GM18951 (cell line): ENCODE results near the gene MAMDC2.

Source experiments
- POLR2A ChIP-seq: IDR thresholded peaks from 4 replicates; pipeline ENCODE4 v1.6.1; 2011; ENCODE audit warnings: mild to moderate bottlenecking; ENCODE audit not compliant: insufficient read length, insufficient read depth; ENCODE audit errors: extremely low read depth
- in situ Hi-C: fragments of 300-500 bp; cut with MboI; formaldehyde crosslinking; loops from one replicate; pipeline ENCODE4 v1.12.0; 2022; ENCODE audit warnings: low sequenced_read_pairs, mixed read lengths, inconsistent platforms; ENCODE audit not compliant: unreplicated experiment

Gene MAMDC2

DNA sequence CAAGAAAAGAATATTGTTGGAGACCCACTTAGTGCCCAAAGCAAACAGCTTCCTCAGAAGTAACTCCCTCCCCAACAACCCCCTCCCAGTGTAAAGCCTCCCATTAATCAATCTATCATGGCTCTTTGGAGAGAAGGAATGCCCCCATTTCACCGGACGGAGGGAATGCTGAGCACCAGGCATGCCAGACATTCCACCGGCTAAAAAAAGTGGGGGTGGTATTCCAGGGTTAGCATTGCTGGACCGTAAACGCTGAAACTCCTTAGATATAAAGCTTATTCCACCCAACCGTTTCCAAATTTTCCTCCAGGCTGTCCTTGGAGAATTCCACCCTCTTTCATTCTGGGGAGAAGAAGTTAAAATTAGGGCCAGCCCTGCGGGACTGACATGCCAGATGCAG, 363 bp upstream of the MAMDC2 start:
- TF ChIP-seq POLR2A: no peak
- in situ Hi-C loops: no loop called here

DNA sequence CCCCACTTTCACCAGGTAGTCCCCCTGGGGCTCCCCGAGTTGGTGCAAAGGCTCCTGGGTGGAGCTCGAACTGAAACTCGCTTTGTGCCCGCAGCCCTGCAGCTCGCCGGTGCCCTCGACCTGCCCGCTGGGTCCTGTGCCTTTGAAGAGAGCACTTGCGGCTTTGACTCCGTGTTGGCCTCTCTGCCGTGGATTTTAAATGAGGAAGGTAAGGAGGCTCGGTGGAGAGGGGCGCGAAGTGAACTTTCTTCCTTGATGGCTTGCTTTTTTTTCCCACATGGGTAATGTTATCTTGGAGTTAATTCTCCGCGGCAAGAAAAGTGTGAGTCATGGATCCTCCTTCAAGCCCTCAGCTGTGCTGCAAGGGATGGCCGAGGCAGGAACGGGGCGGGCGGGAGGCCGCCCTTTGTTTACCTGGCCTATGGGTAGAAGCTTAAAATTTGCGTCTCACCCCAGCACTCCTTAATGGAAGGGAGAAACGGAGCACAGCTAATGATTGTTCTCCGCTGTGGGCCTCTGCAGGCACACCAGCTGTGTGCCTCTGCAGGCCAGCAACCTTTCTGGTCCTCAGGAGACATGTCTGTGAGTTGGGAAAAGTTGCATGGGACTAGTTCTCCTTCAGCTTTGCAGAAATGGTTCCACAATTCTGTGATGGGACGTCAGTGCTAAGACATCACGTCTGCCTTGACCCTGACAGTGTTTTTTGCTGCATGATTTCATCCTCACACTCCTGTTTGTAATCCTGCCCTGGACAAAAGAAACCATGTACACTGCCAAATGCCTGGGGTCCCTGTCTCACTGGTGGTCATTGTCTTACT, 1.1 kb downstream of the MAMDC2 start:
- no peak for TF ChIP-seq POLR2A
- in situ Hi-C loops: no loop called here

DNA sequence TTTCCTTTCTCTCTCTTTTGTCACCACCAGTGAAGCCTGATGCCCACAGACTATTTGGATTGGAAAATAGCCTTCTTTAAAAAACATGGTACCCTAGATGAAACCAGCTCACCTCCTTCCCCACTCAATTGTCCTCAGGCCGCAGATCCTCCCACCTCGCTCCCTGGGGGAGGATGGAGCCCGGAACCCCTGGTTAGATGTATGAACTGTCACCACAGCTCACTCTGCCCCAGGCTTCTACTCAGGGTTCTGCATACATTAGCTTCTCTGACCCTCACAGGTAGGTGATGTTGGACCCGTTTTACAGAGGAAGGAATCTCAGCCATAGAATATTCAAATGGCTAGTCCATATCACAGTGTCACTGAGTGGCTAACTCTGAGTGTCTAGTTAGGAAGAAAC, 1.8 kb downstream of the MAMDC2 start:
- TF ChIP-seq POLR2A: no peak
- in situ Hi-C loops: no loop called here

DNA sequence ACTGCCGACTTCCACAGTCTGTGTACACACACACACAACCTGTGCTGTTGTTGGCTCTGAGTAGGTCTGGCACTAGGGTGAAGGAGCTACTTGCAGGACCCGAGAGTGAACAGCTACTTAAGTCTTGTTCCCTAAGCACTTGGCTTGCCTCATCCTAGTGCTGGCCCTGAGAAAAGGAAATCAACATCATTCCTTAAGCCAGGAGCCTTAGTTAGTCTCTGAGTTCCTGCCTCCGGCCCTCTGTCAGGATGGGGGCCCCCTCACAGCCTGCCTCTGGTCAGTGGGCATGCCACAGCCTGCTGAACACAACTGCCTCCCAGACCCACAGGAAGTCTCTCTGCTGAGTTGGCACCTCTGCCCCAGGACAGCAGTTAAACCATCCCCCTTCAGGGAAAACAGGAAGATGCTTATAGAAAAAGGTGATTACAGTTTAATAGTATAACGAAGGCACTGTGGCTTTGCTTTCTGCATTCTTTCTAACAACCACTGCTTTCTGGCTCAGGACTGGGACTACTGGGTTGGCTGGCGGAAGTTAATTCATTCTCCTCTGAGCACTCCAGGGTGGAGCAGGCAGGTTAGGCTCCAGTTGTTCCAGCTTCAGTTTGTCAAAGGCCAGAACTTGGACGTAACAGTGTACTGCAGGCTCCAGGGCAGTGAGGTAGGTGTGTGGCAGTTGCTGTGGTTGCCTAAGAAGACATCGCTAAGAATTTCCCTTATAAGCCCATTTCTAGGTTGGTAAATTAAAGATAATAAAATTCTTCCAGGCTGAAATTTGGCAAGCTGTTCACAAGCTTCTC, 2.8 kb downstream of the MAMDC2 start:
- in situ Hi-C loops: no loop called here
- no peak for TF ChIP-seq POLR2A

DNA sequence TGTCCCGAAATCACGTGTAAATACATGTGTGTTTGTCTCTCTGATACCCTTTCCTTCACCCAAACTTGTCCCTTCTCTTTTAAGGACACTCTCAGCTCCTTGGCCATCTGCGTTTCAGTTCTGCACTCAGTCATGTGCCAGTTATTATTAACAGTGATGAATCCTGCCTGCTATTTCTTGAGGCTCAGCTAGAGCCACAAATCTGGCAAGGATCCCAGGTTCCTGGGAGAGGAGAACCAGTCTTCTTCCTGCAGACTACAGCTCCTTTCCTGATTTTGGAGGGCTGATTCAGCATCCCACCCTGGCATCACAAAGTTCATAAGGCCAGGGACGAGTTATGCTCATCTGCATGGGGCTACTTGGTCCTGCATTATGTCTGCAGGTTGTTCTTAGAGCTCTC, 5.6 kb downstream of the MAMDC2 start:
- no peak for TF ChIP-seq POLR2A
- in situ Hi-C loops: no loop called here

DNA sequence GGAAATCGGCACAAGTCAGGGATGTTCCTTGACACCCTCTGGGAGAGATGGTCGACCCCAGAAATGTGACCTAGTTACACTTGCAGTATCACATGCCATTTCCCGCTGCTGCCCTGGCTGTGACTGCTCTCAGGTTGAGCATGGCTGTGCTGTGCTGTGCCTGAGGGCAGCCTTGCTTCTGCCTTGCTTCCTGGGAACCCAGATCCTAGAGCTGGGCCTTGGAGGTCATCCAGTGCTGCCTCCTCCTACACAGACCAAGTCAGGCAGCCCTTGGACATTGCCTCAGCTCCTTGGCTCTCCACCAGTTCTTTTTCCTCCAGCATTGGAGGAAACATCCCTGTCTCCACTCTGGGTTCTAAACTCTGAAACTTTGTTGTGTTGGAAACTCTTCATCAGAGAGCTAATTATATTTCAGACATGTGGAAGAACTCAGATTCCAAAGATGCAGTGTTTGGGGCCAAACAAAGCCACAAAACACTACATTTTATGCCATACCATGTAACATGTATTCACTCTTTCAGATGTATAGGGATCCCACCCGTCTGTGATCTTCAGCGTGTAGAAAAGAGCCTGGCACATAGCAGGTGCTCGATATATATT, 6.1 kb downstream of the MAMDC2 start:
- in situ Hi-C loops: no loop called here
- no peak for TF ChIP-seq POLR2A

DNA sequence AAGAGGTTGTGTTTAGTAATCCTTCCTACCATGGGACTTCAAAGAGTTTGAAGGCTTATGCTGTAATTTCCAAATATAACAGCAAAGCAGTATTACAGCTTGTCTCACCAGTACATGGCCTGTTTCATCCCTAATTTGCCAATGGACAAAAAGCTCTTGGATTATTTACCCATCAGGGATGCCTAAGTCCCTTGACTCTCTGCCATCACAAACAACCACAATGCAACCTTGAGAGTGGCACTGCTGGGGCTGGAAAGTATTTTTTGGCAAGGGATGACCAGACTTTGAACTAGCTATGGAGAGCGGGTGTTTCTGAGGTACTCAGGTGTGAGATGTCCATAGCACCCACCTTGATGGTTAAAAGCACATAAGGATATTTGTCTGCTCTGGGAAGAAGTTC, 9.1 kb downstream of the MAMDC2 start:
- TF ChIP-seq POLR2A: no peak
- in situ Hi-C loops: no loop called here

DNA sequence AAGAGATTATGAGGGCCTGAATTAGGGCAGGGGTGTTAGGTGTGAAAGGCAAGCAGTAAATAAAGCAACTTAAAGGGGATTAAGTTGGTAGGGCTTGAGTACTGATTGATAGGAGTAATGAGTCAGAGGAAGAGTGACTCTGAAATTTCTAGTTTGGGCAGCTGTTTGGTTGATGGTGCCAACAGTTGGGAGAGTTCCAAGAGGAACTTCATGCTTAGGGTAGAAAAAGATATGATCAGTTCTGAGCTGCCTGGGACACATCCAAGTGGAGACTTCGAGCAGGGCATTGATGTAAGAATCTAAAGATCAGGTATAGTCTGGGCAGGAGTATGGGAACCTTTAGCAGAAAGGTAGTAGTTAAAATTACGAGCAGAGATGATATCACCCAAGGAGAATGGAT, 10.2 kb downstream of the MAMDC2 start:
- no peak for TF ChIP-seq POLR2A
- in situ Hi-C loops: no loop called here

DNA sequence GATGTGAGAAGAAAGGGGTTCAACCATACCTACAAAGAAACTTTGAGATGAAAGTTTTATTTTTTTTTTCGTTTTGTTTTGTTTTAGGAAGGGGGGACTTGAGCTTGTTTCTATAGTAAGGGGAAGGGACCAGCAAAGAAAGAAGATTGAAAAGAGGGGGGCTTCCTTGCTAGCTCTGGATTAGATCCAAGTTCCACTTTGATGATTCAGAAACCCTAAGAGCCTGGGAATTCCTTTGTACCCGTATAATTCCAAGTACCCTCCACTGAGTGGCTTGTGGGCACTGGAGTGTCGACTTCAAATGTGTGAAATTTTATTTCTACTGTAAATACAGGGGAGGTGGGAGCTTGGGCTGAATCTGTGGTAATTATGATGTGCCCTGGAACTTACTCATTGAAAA, 10.9 kb downstream of the MAMDC2 start:
- TF ChIP-seq POLR2A: no peak
- in situ Hi-C loops: no loop called here

DNA sequence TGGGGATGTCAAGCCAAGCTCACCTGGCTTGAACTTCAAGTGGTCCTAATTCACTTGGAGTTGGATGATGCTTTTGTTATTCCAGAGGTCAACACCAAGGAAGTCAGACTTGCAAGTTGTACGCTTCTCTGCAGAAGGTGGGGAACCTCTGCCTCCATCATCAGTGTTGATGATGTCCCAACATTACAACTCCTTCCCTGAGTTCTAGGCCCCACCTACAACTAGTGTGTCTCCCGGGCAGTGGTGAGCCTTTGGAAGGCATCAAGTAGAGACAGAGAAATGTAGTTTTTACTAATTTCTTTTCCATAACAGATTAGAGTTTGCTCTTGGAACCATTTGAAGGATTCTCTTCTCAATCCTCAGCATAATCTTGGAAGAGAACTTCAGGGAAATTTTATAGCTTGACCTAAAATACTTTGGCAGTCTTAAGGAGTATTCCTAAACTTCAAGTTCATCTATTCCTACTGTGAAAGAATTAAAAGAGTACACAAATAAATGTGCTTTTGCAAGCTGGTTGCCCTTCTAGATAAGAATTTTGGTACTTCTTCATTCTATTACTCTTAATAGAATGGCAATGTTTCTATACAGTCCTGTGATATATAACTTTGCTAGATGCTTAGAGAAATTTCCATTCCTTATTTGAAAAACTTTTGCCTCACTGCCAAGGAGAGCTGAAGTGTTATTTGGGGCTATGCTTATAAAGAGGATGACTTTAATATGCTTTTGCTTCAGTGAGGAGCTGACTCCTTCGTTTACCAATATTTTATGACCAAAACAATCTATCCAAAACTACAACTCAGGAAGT, 12.0 kb downstream of the MAMDC2 start:
- in situ Hi-C loops: no loop called here
- TF ChIP-seq POLR2A: no peak

DNA sequence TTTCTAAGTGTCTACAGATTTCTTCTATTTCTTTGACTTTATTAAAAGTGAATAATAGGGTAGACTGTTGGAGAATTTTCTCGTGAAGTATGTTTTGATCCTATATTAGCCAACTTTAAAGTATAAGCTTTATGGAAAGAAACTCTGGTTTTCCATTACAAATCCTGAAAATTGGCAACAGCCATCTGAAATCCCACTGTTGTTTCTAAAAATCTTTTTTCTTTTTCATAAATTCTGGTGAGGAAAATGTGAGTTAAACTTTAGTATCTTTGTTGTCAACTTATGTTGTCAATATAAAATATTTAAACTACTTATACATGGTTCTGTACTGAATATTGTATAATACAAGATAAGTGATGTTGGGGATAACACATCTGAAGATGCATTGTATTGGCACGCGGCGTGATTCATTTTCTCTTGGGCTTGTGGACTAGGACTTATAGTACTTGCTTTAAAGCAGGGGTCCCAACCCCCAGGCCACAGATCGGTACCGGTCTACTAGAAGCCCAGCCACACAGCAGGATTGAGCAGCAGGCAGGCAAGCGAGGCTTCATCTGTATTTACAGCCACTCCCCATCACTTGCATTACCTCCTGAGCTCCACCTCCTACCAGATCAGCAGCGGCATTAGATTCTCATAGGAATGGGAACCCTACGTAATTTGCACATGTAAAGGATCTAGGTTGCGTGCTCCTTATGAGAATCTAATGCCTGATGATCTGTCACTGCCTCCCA, 12.7 kb downstream of the MAMDC2 start:
- no peak for TF ChIP-seq POLR2A
- in situ Hi-C loops: no loop called here

DNA sequence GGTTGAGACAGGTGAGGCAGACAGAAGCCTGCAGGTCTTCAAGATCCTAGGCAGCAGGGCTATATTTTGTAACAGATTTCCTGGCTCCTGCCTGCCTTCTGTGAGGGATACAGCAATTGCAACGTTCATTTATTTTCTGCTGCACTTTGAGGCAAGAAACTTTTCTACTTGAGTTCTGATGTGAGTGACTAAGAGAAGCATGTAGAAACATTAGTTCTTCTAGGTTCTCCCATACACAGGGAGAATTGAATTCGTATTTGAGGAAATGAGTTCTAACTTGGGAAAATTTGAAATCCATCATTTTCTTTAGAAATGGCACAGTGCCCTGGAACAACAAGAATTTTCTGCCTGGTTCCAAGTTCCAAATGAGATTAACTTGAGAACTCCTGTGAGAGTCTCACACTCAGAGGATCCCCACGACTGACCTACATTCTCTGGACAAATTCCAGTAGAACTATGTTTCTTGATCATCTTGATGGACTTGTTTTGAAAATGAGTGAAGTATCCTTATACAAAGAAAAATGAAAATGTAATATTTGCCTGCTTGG, 15.0 kb downstream of the MAMDC2 start:
- in situ Hi-C loops: no loop called here
- TF ChIP-seq POLR2A: no peak
